ENCODE data around the gene PLEKHA1.

- TF ChIP-seq, protein P1, sequence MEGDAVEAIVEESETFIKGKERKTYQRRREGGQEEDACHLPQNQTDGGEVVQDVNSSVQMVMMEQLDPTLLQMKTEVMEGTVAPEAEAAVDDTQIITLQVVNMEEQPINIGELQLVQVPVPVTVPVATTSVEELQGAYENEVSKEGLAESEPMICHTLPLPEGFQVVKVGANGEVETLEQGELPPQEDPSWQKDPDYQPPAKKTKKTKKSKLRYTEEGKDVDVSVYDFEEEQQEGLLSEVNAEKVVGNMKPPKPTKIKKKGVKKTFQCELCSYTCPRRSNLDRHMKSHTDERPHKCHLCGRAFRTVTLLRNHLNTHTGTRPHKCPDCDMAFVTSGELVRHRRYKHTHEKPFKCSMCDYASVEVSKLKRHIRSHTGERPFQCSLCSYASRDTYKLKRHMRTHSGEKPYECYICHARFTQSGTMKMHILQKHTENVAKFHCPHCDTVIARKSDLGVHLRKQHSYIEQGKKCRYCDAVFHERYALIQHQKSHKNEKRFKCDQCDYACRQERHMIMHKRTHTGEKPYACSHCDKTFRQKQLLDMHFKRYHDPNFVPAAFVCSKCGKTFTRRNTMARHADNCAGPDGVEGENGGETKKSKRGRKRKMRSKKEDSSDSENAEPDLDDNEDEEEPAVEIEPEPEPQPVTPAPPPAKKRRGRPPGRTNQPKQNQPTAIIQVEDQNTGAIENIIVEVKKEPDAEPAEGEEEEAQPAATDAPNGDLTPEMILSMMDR (IDR thresholded peaks at IDR 0.05) = no peak
- no peak for TF ChIP-seq POLR2A (IDR thresholded peaks at IDR 0.05)
Measured at GRCh38 chr10:122465401-122466040, 91.0 kb downstream of the PLEKHA1 start.

All from prostate gland (tissue), 2 donors.